Skeletal muscle satellite cell (primary cell): ENCODE measurements around the gene COL23A1.

ENCODE experiments used
- H3K27me3 ChIP-seq: 2 replicates; pipeline ENCODE4 v1.7.0; 2013; ENCODE audit warnings: low read length; ENCODE audit not compliant: control insufficient read depth, insufficient read depth
- H3K36me3 ChIP-seq: 2 replicates; pipeline ENCODE4 v1.7.0; 2013; ENCODE audit warnings: mild to moderate bottlenecking, control low read depth, low read length; ENCODE audit not compliant: insufficient read depth
- H3K4me1 ChIP-seq: 2 replicates; pipeline ENCODE4 v1.7.0; 2013; ENCODE audit warnings: low read length; ENCODE audit not compliant: control insufficient read depth, insufficient read depth
- H3K4me2 ChIP-seq: 2 replicates; pipeline ENCODE4 v1.7.0; 2013; ENCODE audit warnings: mild to moderate bottlenecking, low read length
- H3K4me3 ChIP-seq: 2 replicates; pipeline ENCODE4 v1.7.0; 2013; ENCODE audit warnings: low read length
- H3K9ac ChIP-seq: 2 replicates; pipeline ENCODE4 v1.7.0; 2013; ENCODE audit warnings: mild to moderate bottlenecking, low read depth, low read length, moderate library complexity
- H3K9me3 ChIP-seq: replicated peaks from 2 replicates; pipeline ENCODE4 v1.7.0; 2013; ENCODE audit warnings: mild to moderate bottlenecking, control low read depth, low read length

The COL23A1 gene

GRCh38 chr5:178337334-178337741, 252.9 kb downstream of the COL23A1 start:
- H3K36me3 ChIP-seq = no peaks in the 10 kb centered on the region
- H3K4me1 ChIP-seq = no peaks in the 10 kb centered on the region
- no peak overlapping the region for H3K9ac ChIP-seq
- no peaks in the 10 kb centered on the region for H3K27me3 ChIP-seq
- no peak overlapping the region for H3K4me2 ChIP-seq
- no peak overlapping the region for H3K4me3 ChIP-seq
- H3K9me3 ChIP-seq = peaks cover 4% of the 10 kb centered on the region

DNA sequence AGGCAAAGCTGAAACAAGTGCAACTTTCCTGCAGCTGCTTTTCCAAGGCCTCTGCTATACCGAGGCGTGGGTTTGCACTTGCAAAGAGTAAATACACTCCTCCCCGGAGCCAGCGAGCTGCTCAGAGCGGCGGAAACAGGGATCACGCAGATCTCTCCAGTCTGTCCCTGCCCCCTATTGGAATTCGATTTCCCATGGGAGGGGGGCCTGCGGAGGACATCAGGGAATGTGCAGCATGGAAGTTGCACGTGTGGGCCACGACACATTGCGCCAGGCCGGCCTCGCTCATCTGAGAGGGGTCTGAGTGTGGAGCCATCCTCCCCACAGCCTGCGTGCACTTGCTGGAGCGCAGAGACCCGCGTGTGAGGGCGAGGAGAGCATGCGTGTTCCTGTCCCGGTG, 253.3 kb downstream of the COL23A1 start:
- no peak overlapping the region for H3K9ac ChIP-seq

DNA sequence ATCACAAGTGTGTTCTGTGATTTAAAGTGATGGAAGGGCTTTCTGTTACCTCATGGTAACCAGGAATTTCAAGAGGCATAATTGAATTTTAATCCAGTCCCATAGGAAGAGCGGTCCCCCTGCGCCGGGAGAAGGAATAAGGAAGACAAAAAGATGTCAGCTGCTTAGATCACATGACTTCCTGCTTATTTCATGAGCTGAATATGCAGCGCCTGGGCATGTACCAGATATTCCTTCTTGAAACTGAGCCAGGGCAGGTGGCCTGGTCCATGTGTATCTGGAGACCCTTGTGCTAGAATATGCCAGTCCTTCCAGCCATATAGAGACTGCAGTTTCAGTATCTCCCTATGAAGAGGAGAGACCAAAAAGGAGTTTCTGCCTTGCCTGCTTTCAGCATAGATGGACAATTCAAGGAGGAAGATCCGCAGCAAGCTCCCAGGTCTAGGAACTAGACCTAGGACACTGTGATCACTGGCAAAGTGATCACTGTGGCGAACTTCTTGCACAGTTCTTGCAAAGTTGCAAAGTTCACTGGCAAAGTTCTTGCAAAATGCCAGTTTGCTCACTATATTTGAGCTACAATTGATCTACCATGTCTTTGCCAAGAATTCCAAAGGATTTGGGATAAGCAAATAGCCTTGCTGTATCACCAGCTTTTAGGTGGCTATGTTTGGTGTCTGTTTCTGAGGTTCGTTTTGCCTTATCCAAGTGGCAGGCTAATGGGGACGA, 254.7 kb downstream of the COL23A1 start:
- no peak overlapping the region for H3K4me2 ChIP-seq
- H3K9me3 ChIP-seq = no peaks in the 10 kb centered on the region
- H3K27me3 ChIP-seq = peaks cover 5% of the 10 kb centered on the region
- H3K9ac ChIP-seq = no peak overlapping the region
- H3K36me3 ChIP-seq = no peaks in the 10 kb centered on the region
- H3K4me3 ChIP-seq = no peak overlapping the region
- H3K4me1 ChIP-seq = peaks cover 15% of the 10 kb centered on the region

More for the DNA sequence above, 253.3 kb downstream of the COL23A1 start:
- H3K27me3 ChIP-seq = peaks cover 4% of the 10 kb centered on the region
- peaks cover 4% of the 10 kb centered on the region for H3K4me1 ChIP-seq
- H3K4me2 ChIP-seq = no peak overlapping the region
- peaks cover 2% of the 10 kb centered on the region for H3K9me3 ChIP-seq
- H3K4me3 ChIP-seq = no peak overlapping the region
- no peaks in the 10 kb centered on the region for H3K36me3 ChIP-seq

- H3K27me3 ChIP-seq = peaks cover 5% of the 10 kb centered on the region
Measured at GRCh38 chr5:178334861-178335260, 255.3 kb downstream of the COL23A1 start.

GRCh38 chr5:178333821-178334481, 256.2 kb downstream of the COL23A1 start:
- H3K4me1 ChIP-seq = peaks cover 15% of the 10 kb centered on the region
- H3K9ac ChIP-seq = no peak overlapping the region
- no peak overlapping the region for H3K4me3 ChIP-seq
- H3K4me2 ChIP-seq = no peak overlapping the region
- H3K36me3 ChIP-seq = no peaks in the 10 kb centered on the region
- no peaks in the 10 kb centered on the region for H3K9me3 ChIP-seq
- peaks cover 5% of the 10 kb centered on the region for H3K27me3 ChIP-seq

More at GRCh38 chr5:178334861-178335260, 255.3 kb downstream of the COL23A1 start:
- H3K9ac ChIP-seq = no peak overlapping the region
- H3K4me2 ChIP-seq = no peak overlapping the region
- H3K36me3 ChIP-seq = no peaks in the 10 kb centered on the region
- no peaks in the 10 kb centered on the region for H3K9me3 ChIP-seq
- peaks cover 15% of the 10 kb centered on the region for H3K4me1 ChIP-seq
- no peak overlapping the region for H3K4me3 ChIP-seq

DNA sequence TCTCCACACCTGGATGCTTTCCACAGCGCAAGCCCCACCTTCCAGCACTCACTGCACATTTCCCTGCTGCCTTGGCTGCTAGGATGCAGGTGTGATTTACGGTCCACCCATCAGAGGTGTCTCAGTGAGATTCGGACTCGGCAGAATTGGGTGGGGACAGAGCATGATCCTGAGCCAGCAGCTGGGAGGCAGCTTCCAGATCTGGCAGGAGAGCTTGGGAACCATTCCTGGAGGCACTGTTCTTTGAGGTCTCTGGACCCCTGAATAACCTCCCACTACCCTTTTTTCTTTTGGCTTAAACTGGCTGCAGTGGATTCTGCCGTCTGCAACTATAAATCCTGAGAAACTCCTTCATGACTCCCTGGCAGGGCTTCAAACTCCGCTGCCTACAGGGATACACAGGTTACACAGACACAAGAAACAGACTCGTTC, 258.0 kb downstream of the COL23A1 start:
- H3K9ac ChIP-seq = no peak overlapping the region
- H3K27me3 ChIP-seq = peaks cover 5% of the 10 kb centered on the region
- no peaks in the 10 kb centered on the region for H3K9me3 ChIP-seq
- H3K4me1 ChIP-seq = peaks cover 15% of the 10 kb centered on the region
- H3K36me3 ChIP-seq = no peaks in the 10 kb centered on the region
- H3K4me2 ChIP-seq = no peak overlapping the region
- H3K4me3 ChIP-seq = no peak overlapping the region

DNA sequence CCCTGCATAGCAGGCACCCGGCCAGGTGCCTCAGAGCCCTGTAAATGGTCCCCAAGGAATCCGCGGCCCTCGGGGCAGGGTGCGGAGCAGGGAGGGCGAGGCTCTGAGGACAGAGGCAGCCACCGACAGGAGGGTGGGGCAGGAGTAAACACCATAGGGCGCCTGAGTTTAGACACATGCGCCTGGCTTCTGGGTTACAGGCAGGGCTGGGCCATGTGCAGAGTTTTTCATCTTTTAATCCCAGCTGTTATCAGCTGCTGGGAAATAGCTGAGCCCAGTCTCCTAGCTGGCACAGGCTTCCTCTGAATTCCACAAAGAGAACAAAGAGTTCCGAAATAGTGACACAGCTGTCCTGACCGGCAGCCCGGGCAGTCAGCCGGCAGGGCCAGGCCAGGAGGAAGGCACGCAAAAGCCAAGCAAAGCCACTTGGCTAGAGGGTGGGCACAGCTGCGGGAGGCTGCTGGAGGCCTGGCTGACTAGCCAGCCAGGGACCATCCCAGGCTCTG, 258.6 kb downstream of the COL23A1 start:
- H3K4me3 ChIP-seq = no peak overlapping the region
- H3K9me3 ChIP-seq = no peaks in the 10 kb centered on the region
- H3K27me3 ChIP-seq = peaks cover 5% of the 10 kb centered on the region
- H3K36me3 ChIP-seq = no peaks in the 10 kb centered on the region
- H3K4me2 ChIP-seq = peak overlapping the region; percentile 21
- no peak overlapping the region for H3K9ac ChIP-seq
- peaks cover 15% of the 10 kb centered on the region for H3K4me1 ChIP-seq

DNA sequence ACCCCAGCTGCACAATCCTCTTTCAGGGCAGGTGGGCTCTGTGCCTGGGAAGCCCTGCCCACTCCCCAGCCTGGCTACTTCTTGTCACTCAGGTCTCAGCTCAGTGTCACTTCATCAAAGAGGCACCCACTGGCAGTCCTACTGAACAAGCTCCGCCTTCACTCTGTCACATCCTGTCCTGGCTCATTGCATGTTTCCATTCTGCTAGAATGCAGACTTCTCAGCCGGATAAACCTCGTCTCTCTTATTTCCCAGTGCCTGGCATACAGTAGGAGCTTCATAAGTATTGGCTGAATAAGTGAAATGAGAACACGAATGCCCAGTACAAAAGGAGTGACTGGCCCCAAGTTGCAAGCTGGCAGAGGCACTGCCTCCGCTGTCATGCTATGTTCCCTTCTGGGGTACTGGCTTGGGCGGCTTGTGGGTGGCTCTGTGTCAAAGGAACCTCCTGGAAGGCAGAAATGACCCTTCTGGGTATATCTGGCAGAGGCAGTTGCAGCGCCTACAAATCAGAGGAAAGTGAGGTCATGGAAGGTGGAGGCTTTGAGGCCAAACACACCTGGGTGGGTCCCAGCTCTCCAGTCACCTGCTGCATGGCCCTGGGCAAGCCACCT, 259.3 kb downstream of the COL23A1 start:
- Histone ChIP-seq H3K9ac (no peak overlapping the region), H3K4me2 (peak overlapping the region; percentile 21), H3K27me3 (peaks cover 5% of the 10 kb centered on the region), H3K9me3 (no peaks in the 10 kb centered on the region), H3K4me3 (no peak overlapping the region), H3K36me3 (no peaks in the 10 kb centered on the region), H3K4me1 (peaks cover 15% of the 10 kb centered on the region)

GRCh38 chr5:178328826-178329730, 261.1 kb downstream of the COL23A1 start:
- H3K36me3 ChIP-seq = no peaks in the 10 kb centered on the region
- peaks cover 5% of the 10 kb centered on the region for H3K27me3 ChIP-seq
- H3K4me2 ChIP-seq = no peak overlapping the region
- H3K4me3 ChIP-seq = no peak overlapping the region
- H3K4me1 ChIP-seq = peaks cover 15% of the 10 kb centered on the region
- H3K9ac ChIP-seq = no peak overlapping the region
- H3K9me3 ChIP-seq = no peaks in the 10 kb centered on the region

- no peaks in the 10 kb centered on the region for H3K36me3 ChIP-seq
- H3K4me3 ChIP-seq = no peak overlapping the region
- H3K9me3 ChIP-seq = no peaks in the 10 kb centered on the region
- H3K4me1 ChIP-seq = peaks cover 15% of the 10 kb centered on the region
- no peak overlapping the region for H3K9ac ChIP-seq
- no peak overlapping the region for H3K4me2 ChIP-seq
- peaks cover 5% of the 10 kb centered on the region for H3K27me3 ChIP-seq
Measured at GRCh38 chr5:178327931-178328711, 262.1 kb downstream of the COL23A1 start.
